ENCODE data around the gene KLHL10. TPM values are rescaled to one million over a fixed set of nuclear protein-coding genes. Genes with fewer than 3 reads are reported as not detected.

KLHL10 gene
- total and polyA plus RNA-seq, 2 of the 4 experiments (the other 2 are of a cell fraction), result 0.18 TPM; not detected in 1

GRCh38 chr17:41873559-41874292 lies 36.1 kb downstream of the KLHL10 start:
- in situ Hi-C loops (cut with MboI; ENCODE audit: low sequenced_read_pairs) (no loop called here), dilution Hi-C loops (cut with HindIII; ENCODE audit: low sequenced_read_pairs, unreplicated experiment) (no loop called here), intact Hi-C loops (cut with micrococcal nuclease) (no loop called here)
- no peak overlapping the region for H3K27ac ChIP-seq (ENCODE audit: insufficient read depth, low read length)
- H2BK5ac ChIP-seq (ENCODE audit: low read depth, low read length, poor library complexity, severe bottlenecking), result no peak overlapping the region
- no peak overlapping the region for H4K8ac ChIP-seq (ENCODE audit: low read depth in 2 of 2, low read length in 2 of 2)
- no peak overlapping the region for H3K9ac ChIP-seq (ENCODE audit: low read depth, low read length)
- no peak overlapping the region for H3K18ac ChIP-seq (ENCODE audit: low read depth, low read length)
- H3K4me2 ChIP-seq (ENCODE audit: low read depth, low read length), result no peak overlapping the region
- ChIA-PET CTCF (no interaction called here), POLR2A (ENCODE audit: unreplicated experiment) (no interaction called here)
- peaks cover 16 to 38% of the 10 kb centered on the region in 2 experiments for H3K79me1 ChIP-seq (ENCODE audit: low read depth in 1 of 2, low read length in 2 of 2)
- no peak overlapping the region for H3K56ac ChIP-seq (ENCODE audit: extremely low read depth, insufficient read depth, low read length)
- ATAC-seq (ENCODE audit: low read depth) (peak; percentile 37), DNase-seq (no peak)
- H3K9me3 ChIP-seq (ENCODE audit: control insufficient read depth, insufficient read depth, low read length), result no peaks in the 10 kb centered on the region
- H3K27me3 ChIP-seq (ENCODE audit: control insufficient read depth, insufficient read depth, low read length), result no peaks in the 10 kb centered on the region
- no peak overlapping the region; the same call in 1 of the 2 replicates for H3K23ac ChIP-seq (ENCODE audit: low read depth, low read length)
- H2AK5ac ChIP-seq (ENCODE audit: low read depth, low read length), result no peak overlapping the region
- no TSS peak for BruUV-seq (replicated peaks)
- H3K9me1 ChIP-seq (ENCODE audit: insufficient read depth, low read length), result 0 out of 2 replicates have a peak, but pooled peaks cover 3% of the 10 kb centered on the region
- no peak overlapping the region for H3K4ac ChIP-seq (ENCODE audit: low read depth, low read length)
- no peak overlapping the region for H2BK120ac ChIP-seq (ENCODE audit: low read depth, low read length)
- H3K36me3 ChIP-seq (ENCODE audit: control insufficient read depth, insufficient read depth, low read length), result peaks cover 63% of the 10 kb centered on the region
- 97% methylated on average over 9 of the region's 10 CpGs; no CpG with 5 or more reads in 1 of the 2 experiments for WGBS, 2 experiments (ENCODE audit: extremely low coverage in 2 of 2, insufficient read length in 1 of 2)
- H2AK9ac ChIP-seq (replicated peaks; ENCODE audit: low read depth, low read length, poor library complexity), result peak overlapping the region; percentile 28
- no peak overlapping the region for H4K5ac ChIP-seq (ENCODE audit: low read depth, low read length)
- no peak overlapping the region for H4K91ac ChIP-seq (ENCODE audit: insufficient read depth, low read depth, low read length)
- peak overlapping the region; percentile 43 for H2AFZ ChIP-seq (replicated peaks; ENCODE audit: low read length, poor library complexity)
- no peak overlapping the region for H2BK15ac ChIP-seq (ENCODE audit: low read depth, low read length)
- no peak for TF ChIP-seq MAZ (IDR thresholded peaks at IDR 0.05; ENCODE audit: borderline replicate concordance, low read depth, low read length)
- TF ChIP-seq CHD1 (IDR thresholded peaks at IDR 0.05; ENCODE audit: low read depth, low read length), result no peak
- no peak for TF ChIP-seq BHLHE40 (IDR thresholded peaks at IDR 0.05; ENCODE audit: low read depth, low read length)
- TF ChIP-seq POLR2A (IDR thresholded peaks at IDR 0.05; ENCODE audit: low read depth, low read length), result no peak
- no peak for TF ChIP-seq NFE2L2 (IDR thresholded peaks at IDR 0.05; ENCODE audit: low read depth, low read length)
- no peak for TF ChIP-seq ELK1 (IDR thresholded peaks at IDR 0.05; ENCODE audit: borderline replicate concordance, low read depth, low read length)
- TF ChIP-seq RFX5 (IDR thresholded peaks at IDR 0.05; ENCODE audit: low read depth, low read length), result no peak
- no peak for TF ChIP-seq MXI1 (IDR thresholded peaks at IDR 0.05; ENCODE audit: borderline replicate concordance, low read depth, low read length)
- no peak for TF ChIP-seq CTCF (conservative IDR thresholded peaks at IDR 0.05; ENCODE audit: low read depth, low read length)
- TF ChIP-seq MAFK (IDR thresholded peaks at IDR 0.05; ENCODE audit: low read depth, low read length), result no peak
- no peak for TF ChIP-seq USF2 (IDR thresholded peaks at IDR 0.05; ENCODE audit: low read depth, low read length)
- TF ChIP-seq RCOR1 (IDR thresholded peaks at IDR 0.05; ENCODE audit: insufficient replicate concordance, low read length), result no peak
- TF ChIP-seq FOS (IDR thresholded peaks at IDR 0.05; ENCODE audit: low read depth, low read length), result no peak
- no peak for TF ChIP-seq SMC3 (IDR thresholded peaks at IDR 0.05; ENCODE audit: low read depth, low read length)
- no peak for TF ChIP-seq RAD21 (IDR thresholded peaks at IDR 0.05; ENCODE audit: low read length)
- no peak for TF ChIP-seq CEBPB (IDR thresholded peaks at IDR 0.05; ENCODE audit: low read depth, low read length)
- no peak overlapping the region for H3K4me3 ChIP-seq (ENCODE audit: insufficient read depth, low read depth, low read length)
- no peaks in the 10 kb centered on the region for H3K4me1 ChIP-seq (ENCODE audit: control insufficient read depth, insufficient read depth, low read length)
- no peak overlapping the region for H2BK20ac ChIP-seq (ENCODE audit: low read depth, low read length)
- H3K14ac ChIP-seq (replicated peaks; ENCODE audit: low read depth, low read length), result no peak overlapping the region
- 0 out of 2 replicates have a peak, but pooled peaks cover 4% of the 10 kb centered on the region for H4K20me1 ChIP-seq (ENCODE audit: insufficient read depth, low read length)

Measured in IMR-90 (cell line).